IPS-18c (cell line): Measurements from ENCODE around the gene MXI1.
"Not testable (repeated sequence)": the region's sequence is repeated elsewhere in the genome, so short reads cannot be mapped to it uniquely, and the experiment has no call there.

ENCODE experiments used
- H3K4me3 ChIP-seq: 2 replicates; pipeline ENCODE4 v1.7.0; 2013; ENCODE audit warnings: low read depth, mild to moderate bottlenecking, low read length, moderate library complexity; ENCODE audit not compliant: insufficient read depth
- H3K9me3 ChIP-seq: one replicate; pipeline ENCODE4 v1.6.1; 2013; ENCODE audit warnings: mild to moderate bottlenecking, low read length, moderate library complexity; ENCODE audit not compliant: control insufficient read depth, insufficient read depth

MXI1 gene

DNA sequence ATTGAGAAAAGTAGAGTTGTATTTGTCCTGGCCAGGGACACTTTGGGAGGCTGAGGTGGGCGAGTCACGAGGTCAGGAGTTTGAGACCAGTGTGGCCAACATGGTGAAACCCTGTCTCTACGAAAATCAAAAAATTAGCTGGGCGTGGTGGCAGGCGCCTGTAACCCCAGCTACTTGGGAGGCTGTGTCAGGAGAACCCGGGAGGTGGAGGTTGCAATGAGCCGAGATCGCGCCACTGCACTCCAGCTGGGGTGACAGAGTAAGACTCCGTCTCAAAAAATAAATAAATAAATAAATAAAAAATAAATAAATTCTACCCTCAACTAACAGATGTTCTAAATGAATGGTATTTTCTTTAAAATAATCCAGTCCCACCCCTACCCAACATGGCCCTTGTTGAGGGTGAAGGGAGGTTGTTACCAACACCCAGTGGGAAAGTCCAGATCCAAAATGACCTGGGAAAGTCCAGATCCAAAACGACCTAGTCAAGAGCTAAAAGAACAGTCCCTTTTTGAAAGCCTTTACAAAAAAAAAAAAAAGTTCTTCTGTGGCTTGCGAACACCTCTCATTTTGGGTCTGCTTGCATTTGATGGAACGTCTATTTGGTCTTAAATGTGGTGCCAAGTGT lies 16.0 kb downstream of the MXI1 start:
- H3K9me3 ChIP-seq: no peaks in the 10 kb centered on the region
- no peak overlapping the region for H3K4me3 ChIP-seq

DNA sequence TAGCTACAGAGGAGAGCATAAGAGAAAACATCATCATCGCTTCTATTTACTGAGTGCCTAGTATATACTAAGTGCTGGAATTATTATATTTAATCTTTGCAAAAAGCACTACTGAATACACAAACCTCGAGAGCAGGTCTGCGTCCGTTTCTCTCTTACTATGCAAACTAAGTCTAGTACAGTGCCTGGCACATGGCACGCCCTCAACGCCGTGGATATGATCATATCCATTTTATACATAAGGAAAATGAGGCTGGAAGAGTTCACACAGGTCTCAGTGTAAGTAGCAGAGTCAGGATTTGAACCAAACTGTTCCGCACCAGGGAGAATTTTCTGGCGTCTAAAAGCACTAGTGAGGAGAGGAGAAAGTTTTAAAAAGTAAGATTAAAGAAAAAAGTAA lies 17.6 kb downstream of the MXI1 start:
- 0 out of 2 replicates have a peak overlapping the region, but pooled peaks have one; percentile 76 for H3K4me3 ChIP-seq
- no peaks in the 10 kb centered on the region for H3K9me3 ChIP-seq

DNA sequence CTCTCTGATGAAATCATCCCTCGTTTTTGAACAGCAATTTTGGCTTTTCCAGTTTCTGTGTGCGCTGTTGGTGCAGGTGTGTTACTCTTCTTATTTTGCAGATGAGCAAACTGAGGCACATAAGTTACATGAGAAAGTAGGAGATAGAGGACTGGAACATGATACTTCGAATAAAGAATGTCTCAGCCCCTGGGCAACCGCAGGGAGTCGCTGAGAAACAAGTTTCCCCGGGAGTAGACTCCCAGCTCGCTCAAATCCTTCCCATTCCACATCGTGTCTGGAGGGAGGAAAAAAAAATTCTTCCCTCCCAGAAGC lies 18.0 kb downstream of the MXI1 start:
- Histone ChIP-seq H3K9me3 (no peaks in the 10 kb centered on the region), H3K4me3 (peak overlapping the region; percentile 76)

DNA sequence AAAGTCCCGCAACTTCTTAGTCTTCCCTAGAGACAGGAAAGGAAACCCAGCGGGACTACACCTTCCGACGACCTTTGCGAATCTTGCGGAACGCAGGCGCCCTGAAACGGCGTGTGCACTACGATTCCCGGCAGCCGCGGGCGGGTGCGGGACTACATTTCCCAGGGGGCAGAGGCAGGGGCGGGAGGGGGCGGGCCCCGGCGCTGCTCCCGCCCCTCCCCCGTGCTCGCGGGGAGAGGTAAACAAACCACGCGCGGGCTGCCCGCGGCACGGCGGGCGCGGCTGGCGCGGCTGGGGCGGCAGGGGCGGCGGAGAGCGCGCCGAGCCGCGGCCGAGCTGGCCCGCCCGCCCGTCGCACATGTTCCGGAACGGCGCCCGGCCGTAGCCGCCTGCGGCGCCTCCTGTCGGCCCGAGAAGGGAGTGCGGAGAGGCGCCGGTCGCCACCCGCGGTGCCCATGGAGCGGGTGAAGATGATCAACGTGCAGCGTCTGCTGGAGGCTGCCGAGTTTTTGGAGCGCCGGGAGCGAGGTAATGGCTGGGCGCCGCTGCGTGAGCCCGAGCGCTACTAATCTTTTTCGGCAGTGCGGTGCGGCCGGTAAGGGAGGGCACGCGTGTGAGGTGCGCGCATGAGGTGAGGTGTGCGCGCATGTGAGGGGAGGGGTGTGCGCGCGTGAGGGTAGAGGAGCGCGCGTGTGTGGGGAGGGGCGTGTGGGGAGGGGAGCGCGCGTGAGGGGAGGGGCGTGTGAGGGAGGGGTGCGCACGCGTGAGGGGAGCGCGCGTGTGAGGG lies 18.5 kb downstream of the MXI1 start:
- Histone ChIP-seq H3K9me3 (no peaks in the 10 kb centered on the region), H3K4me3 (peak overlapping the region; percentile 76)

GRCh38 chr10:110226543-110226925 lies 19.1 kb downstream of the MXI1 start:
- H3K4me3 ChIP-seq: peak overlapping the region; percentile 76
- H3K9me3 ChIP-seq: no peaks in the 10 kb centered on the region

DNA sequence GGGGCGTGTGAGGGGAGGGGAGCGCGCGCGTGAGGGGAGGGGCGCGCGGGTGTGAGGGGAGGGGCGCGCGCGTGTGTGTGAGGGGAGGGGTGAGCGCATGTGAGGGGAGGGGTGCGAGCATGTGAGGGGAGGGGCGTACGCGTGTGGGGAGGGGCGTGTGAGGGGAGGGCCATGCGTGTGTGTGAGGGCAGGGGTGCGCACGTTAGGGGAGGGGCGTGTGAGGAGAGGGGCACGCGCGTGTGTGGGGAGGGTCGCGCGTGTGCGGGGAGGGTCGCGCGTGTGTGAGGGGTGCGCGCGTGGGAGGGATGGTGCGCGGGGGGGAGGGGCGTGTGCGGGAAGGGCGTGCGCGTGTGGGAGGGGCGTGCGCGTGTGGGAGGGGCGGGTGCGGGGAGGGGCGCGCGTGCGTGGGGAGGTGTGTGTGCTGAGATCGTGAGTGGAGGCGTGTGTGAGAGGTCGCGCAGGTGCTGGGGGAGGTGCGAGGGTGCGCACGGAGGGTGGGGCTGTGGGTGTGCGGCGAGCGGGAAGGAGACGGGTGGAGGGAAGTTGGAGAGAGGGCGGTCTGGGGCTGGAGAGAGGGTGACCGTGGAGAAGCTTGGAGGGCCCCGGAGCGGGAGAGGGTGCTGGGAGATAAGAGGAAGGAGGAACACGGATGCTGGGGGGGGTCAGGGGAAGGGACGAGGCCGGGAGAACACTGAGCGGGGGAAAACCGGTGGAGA lies 19.7 kb downstream of the MXI1 start:
- Histone ChIP-seq H3K4me3 (peak overlapping the region; percentile 76), H3K9me3 (no peaks in the 10 kb centered on the region)

GRCh38 chr10:110228066-110228465 lies 20.7 kb downstream of the MXI1 start:
- Histone ChIP-seq H3K4me3 (no peak overlapping the region), H3K9me3 (no peaks in the 10 kb centered on the region)

- Histone ChIP-seq H3K9me3 (no peaks in the 10 kb centered on the region), H3K4me3 (no peak overlapping the region)
These were observed 21.8 kb downstream of the MXI1 start for GRCh38 chr10:110229155-110229554.

DNA sequence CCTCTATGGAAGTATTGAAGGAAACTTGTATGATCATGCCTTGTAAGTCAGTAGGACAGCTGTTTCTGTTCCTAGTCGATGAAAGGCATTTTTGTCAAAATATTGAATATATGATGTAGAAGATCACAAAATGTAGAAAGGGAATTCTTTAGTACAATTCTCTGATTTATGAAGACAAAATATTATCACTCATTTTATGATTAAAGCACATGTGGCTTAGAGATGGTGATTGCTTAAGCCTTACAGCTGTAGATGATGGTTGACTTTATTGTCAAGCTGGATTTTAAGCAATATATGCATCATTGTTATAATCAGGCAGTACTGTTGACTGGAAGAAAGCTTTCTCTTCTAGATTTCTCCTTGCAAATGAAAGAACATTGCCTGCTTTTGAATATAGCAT lies 26.4 kb downstream of the MXI1 start:
- Histone ChIP-seq H3K9me3 (peaks cover 2% of the 10 kb centered on the region), H3K4me3 (no peak overlapping the region)

DNA sequence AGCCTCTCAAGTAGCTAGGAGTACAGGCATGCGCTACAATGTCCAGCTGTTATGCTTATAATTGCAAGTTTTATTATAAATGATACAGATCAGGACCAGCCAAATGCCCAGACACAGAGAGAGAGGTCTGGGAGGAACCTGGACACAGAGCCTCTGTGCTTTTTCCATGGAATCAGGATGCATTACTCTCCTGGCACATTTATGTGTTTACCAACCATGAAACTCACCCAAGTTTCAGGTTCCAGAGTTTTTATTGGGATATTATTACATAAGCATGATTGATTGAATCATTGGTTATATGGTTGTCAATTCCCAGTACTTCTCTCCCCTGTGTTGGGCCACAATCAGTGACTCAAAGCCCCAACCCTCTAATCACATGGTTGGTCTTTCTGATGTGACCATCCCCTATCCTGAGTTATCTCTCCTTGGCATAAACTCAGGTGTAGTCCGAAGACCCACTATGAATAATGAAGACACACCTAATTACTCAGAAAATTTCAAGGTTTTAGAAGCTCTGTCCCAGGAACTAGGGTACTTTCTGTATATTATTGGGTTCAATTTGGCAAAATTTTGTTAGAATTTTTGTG lies 30.6 kb downstream of the MXI1 start:
- no peak overlapping the region for H3K4me3 ChIP-seq
- H3K9me3 ChIP-seq: peaks cover 2% of the 10 kb centered on the region

DNA sequence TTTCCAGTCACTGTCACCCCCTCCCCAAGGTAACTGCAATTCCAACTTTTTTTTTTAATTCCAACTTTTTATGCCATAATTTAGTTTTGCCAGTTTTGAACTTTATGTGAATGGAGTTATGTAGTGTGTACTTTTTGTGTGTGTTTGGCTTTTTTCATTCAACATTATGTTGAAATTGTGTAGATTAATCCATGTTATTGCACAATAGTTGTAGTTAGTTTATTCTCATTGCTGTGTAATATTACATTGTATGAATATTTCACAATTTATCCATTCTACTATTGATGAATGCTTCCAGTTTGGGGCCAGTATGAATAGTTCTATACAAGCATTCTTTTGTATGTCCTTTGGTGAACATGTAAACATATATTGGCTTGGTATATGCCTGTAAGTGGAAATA lies 32.5 kb downstream of the MXI1 start:
- Histone ChIP-seq H3K9me3 (peaks cover 2% of the 10 kb centered on the region), H3K4me3 (no peak overlapping the region)

DNA sequence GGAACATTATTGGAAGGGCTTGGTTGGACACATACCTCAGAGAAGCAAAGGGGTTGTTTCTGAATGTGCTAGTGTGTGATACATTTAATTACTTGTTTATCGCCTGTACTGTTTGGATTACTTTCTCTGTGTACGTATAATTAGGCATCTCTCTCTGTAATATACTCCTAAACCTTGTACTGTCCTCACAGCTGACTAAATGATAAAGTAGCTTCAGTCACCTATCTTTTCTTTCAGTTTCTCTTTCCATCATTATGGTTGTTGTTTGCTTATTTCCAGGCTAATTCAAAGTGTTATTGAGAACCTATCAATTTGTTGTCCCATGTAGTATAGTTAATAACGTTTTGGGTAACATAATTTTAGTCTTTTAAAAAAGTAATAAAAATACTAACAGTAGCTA lies 34.0 kb downstream of the MXI1 start:
- Histone ChIP-seq H3K9me3 (peaks cover 2% of the 10 kb centered on the region), H3K4me3 (no peak overlapping the region)

GRCh38 chr10:110241841-110242240 lies 34.4 kb downstream of the MXI1 start:
- Histone ChIP-seq H3K9me3 (peaks cover 2% of the 10 kb centered on the region), H3K4me3 (no peak overlapping the region)

DNA sequence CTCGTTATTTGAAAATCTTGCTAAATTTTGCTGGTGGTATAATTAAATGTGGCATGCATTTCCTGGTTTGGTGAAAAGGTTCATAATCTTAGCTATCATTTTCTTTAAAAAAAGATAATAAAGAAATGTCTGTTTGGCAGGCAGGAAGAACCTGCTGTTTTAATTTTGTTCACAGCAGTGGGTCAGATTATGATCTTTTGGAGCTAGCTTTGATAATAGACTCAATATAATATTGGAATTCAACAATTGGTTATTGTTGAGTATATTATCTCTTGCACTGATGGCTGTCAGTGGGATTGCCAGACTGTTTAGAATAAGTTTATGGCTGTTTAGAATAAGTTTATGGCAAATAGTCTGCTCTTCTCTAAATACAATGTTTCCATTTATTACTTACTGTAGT lies 35.1 kb downstream of the MXI1 start:
- H3K9me3 ChIP-seq: peaks cover 2% of the 10 kb centered on the region
- H3K4me3 ChIP-seq: no peak overlapping the region

DNA sequence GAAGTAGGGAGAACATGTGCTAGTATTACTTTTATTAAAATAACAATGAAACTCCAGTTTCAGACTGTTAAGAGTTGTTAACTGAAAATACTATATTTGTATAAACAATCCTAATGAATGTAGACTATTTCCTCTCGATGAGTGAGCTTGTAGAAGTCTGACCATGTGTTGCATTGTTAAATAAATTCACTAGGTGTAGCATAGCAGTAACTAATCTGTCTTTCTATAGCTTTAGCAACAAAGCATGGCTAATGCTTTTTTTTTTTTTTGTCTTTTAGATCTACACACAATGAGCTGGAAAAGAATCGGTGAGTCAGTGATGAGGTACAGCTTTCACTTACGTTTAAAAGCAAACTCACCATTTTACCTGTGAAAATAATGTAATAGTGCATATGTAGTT lies 37.1 kb downstream of the MXI1 start:
- Histone ChIP-seq H3K4me3 (no peak overlapping the region), H3K9me3 (no peaks in the 10 kb centered on the region)

GRCh38 chr10:110247833-110248232 lies 40.4 kb downstream of the MXI1 start:
- H3K9me3 ChIP-seq, H3K4me3 ChIP-seq: not testable (repeated sequence)

DNA sequence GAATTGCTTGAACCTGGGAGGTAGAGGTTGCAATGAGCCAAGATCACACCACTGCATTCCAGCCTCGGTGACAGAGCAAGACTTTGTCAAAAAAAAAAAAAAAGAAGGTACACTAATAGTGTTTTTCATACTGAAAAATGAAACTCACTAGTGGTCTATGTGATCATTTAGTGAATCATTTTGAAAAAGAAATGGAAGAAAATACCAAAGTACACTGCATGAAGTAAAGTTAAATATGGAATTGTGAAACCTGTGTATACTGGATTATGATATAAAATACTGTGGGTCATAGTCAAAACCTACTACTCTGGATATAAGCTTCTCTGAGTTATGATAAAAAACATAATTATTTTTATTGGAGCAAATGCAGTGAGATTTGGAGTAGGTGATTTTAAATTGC lies 42.1 kb downstream of the MXI1 start:
- H3K9me3 ChIP-seq, H3K4me3 ChIP-seq: not testable (repeated sequence)

- not testable (repeated sequence) for H3K4me3 ChIP-seq, H3K9me3 ChIP-seq
These were observed 44.0 kb downstream of the MXI1 start for GRCh38 chr10:110251392-110251791.
